Measurements from ENCODE around the gene SH3GLB2. TPM values are rescaled to one million over a fixed set of nuclear protein-coding genes. Genes with fewer than 3 reads are reported as not detected.
A peak's percentile ranks its signal among the peaks of the same experiment; 100 is the strongest.

SH3GLB2 gene
- total RNA-seq, 1 donor from 2014 or later = 94.7 TPM

DNA sequence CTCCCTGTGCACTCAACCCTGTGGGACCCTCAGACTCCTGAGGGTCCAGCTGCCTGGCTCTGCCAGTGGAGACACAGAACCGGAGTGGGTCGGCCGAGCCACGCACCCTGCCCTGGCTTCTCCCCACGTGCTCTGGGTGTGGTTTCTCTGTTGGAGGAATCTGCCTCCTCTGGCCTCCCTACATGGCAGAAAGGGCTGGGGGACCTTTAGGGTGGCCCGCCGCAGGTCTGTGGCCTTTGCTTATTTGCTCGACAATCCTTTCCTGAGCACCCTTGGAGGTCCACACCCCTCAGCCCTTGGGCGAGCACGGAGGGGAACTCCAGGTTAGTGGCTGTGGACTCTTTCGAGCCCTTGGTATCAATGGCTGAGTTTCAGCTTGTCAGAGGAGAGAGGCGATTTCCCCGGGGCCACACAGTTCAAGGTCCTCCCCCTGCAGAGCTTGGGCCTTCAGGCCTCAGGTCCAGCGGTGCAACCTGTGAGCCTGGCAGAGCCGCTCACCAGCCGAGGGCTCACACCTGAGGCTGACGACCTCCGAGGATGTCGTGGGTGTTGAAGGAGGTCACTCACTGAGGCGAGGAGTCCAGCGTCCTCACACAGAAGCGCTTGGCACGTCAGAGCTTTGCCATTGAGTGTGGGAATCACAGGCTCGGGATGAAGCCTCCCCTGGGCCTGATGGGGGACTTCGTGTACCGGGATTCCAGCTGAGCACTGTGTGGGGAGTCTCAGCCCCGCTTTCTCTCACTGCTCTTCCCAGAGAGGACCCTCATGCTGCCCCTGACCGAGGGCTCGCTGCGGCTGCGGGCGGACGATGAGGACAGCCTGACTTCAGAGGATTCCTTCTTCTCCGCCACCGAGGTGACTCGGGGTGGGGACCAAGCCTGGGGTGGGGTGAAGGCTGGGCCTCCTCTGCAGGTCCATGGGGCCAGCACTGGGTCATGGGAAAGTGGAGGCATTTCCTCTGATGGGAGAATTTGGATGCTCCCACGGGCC lies 32.0 kb upstream of the SH3GLB2 start:
- Histone ChIP-seq H3K9me3 (no peaks in the 10 kb centered on the region), H3K27me3 (ENCODE audit: low read depth) (no peaks in the 10 kb centered on the region), H3K4me1 (no peaks in the 10 kb centered on the region), H3K36me3 (peaks cover 76% of the 10 kb centered on the region), H3K4me3 (no peak overlapping the region), H3K27ac (no peak overlapping the region)
- intact Hi-C loops (cut with DNase I) = no loop called here
- TF ChIP-seq, protein P1, sequence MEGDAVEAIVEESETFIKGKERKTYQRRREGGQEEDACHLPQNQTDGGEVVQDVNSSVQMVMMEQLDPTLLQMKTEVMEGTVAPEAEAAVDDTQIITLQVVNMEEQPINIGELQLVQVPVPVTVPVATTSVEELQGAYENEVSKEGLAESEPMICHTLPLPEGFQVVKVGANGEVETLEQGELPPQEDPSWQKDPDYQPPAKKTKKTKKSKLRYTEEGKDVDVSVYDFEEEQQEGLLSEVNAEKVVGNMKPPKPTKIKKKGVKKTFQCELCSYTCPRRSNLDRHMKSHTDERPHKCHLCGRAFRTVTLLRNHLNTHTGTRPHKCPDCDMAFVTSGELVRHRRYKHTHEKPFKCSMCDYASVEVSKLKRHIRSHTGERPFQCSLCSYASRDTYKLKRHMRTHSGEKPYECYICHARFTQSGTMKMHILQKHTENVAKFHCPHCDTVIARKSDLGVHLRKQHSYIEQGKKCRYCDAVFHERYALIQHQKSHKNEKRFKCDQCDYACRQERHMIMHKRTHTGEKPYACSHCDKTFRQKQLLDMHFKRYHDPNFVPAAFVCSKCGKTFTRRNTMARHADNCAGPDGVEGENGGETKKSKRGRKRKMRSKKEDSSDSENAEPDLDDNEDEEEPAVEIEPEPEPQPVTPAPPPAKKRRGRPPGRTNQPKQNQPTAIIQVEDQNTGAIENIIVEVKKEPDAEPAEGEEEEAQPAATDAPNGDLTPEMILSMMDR (IDR thresholded peaks at IDR 0.05) = no peak
- no peak for ATAC-seq
- no peak for DNase-seq

DNA sequence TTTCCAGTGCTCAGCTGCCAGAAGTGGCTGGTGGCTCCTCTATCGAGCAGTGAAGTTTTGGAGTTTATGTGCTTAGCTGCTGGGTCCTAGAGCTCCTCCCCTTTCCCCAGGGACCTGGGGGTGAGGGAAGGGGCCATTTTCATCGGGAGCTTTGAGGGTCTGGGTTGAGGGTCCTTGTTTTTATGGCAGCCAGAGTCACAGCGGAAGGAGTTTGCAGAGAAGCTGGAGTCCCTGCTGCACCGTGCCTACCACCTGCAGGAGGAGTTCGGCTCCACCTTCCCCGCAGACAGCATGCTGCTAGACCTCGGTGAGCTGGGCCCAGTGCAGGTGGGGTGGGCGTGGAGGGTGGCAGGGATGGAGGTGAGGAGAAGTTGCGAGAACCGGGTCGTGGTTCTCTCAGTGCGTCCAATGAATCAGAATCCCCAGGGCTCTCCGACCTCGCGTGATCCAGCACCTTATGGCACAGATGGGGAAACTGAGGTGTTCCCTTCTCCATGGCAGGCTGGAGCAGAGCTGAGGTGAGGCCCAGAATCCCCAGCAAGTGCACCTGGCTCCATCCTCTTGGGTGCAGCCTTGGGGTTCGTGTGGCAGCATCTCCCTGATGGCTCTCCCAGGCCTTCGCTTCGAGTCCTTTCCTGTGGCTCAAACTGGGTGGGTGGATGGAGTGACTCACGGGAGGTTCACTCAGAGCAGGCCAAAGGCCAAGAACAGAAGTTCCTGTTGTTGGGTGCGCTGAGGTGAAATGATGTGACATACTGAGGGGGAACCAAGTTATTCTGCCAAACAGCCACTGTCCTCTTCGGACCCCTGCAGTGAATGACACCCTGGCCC lies 31.0 kb upstream of the SH3GLB2 start:
- intact Hi-C loops (cut with DNase I) = no loop called here
- ATAC-seq = peak; percentile 46 to 53
- H3K36me3 ChIP-seq = peaks cover 74% of the 10 kb centered on the region
- no peak overlapping the region for H3K4me3 ChIP-seq
- TF ChIP-seq, protein P1 (IDR thresholded peaks at IDR 0.05) = no peak
- H3K27me3 ChIP-seq (ENCODE audit: low read depth) = no peaks in the 10 kb centered on the region
- no peaks in the 10 kb centered on the region for H3K9me3 ChIP-seq
- H3K27ac ChIP-seq = no peak overlapping the region
- DNase-seq = no peak
- no peaks in the 10 kb centered on the region for H3K4me1 ChIP-seq

DNA sequence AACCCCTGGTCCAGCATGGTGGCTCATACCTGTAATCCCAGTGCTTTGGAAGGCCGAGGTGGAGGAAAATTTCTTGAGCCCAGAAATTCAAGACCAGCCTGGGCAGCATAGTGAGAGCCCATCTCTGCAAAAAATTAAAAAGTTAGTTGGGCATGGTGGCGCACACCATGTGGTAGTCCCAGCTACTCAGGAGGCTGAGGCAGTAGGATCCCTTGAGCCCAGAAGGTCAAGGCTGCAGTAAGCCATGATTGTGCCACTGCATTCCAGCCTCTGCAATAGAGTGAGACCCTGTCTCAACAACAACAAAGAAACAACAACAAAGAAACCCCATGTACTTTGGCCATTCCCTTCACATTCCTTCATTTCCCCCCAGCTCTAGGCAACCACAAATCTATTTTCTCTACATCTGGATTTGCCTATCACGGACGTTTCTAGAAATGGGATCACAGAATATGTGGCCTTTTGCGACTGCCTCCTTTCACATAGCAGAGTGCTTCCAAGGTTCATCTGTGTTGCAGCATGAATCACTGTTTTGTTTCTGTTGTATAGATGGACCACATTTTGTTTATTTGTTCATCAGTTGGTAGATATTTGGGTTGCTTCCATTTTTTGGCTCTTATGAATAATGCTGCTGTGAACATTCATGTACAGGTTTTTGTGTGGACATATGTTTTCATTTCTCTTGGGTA lies 26.2 kb upstream of the SH3GLB2 start:
- H3K27ac ChIP-seq = no peak overlapping the region
- no peaks in the 10 kb centered on the region for H3K4me1 ChIP-seq
- TF ChIP-seq, protein P1 (IDR thresholded peaks at IDR 0.05) = no peak
- H3K27me3 ChIP-seq (ENCODE audit: low read depth) = no peaks in the 10 kb centered on the region
- peaks cover 71% of the 10 kb centered on the region for H3K36me3 ChIP-seq
- DNase-seq (no peak), ATAC-seq (no peak)
- H3K4me3 ChIP-seq = no peak overlapping the region
- intact Hi-C loops (cut with DNase I) = no loop called here
- H3K9me3 ChIP-seq = no peaks in the 10 kb centered on the region

DNA sequence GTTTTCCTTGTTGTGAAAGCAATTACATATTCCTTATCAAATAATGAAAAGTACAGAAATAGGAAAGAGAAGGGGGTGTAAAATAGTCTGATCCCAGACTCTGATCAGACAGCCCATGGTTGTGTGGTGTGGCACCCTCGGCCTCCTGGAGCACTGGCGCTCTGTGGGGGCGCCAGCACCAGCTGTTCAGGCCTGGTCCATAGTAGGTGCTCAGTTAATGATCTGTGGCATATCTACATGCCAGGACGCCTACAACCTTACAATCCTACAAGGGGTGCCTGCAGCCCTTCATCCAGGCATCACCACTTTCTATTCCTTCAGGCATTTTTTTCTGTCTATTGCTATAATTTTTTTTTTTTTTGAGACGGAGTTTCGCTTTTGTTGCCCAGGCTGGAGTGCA lies 24.9 kb upstream of the SH3GLB2 start:
- Histone ChIP-seq H3K4me1 (no peaks in the 10 kb centered on the region), H3K36me3 (peaks cover 79% of the 10 kb centered on the region), H3K27ac (no peak overlapping the region), H3K4me3 (no peak overlapping the region), H3K9me3 (no peaks in the 10 kb centered on the region), H3K27me3 (ENCODE audit: low read depth) (no peaks in the 10 kb centered on the region)
- intact Hi-C loops (cut with DNase I) = no loop called here
- no peak for DNase-seq
- ATAC-seq = peak in 1 of 2 donors; percentile 16
- TF ChIP-seq, protein P1 (IDR thresholded peaks at IDR 0.05) = no peak

DNA sequence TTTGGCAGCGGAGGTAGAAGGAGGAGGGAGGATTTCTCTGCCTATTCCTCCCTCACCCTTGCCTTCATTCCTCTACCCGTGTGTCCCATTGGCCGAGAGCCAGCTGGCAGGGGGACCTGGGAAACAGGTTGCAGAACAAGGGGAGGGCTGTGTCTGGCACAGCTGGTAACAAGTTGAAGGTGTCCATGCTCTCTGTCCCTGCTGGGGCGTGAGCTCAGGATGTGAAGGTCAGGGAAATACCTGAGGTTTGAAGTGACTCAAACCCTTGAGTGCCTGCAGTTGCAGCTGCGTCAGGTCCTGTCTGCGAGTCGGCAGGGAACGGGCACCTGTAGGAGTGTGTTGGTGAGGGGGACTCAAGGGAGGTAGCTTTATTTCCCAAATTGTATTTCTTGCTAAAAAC lies 24.5 kb upstream of the SH3GLB2 start:
- ATAC-seq (peak; percentile 94), DNase-seq (peak; percentile 87)
- H3K27ac ChIP-seq = no peak overlapping the region

More for the DNA sequence above, 24.5 kb upstream of the SH3GLB2 start:
- TF ChIP-seq, protein P1 (IDR thresholded peaks at IDR 0.05) = no peak
- no peaks in the 10 kb centered on the region for H3K27me3 ChIP-seq (ENCODE audit: low read depth)
- intact Hi-C loops (cut with DNase I) = no loop called here
- peaks cover 83% of the 10 kb centered on the region for H3K36me3 ChIP-seq
- H3K9me3 ChIP-seq = no peaks in the 10 kb centered on the region
- H3K4me1 ChIP-seq = no peaks in the 10 kb centered on the region
- H3K4me3 ChIP-seq = no peak overlapping the region
